Measurements from ENCODE around the gene MGLL.
"Not testable (repeated sequence)": the region's sequence is repeated elsewhere in the genome, so short reads cannot be mapped to it uniquely, and the experiment has no call there.

The MGLL gene

DNA sequence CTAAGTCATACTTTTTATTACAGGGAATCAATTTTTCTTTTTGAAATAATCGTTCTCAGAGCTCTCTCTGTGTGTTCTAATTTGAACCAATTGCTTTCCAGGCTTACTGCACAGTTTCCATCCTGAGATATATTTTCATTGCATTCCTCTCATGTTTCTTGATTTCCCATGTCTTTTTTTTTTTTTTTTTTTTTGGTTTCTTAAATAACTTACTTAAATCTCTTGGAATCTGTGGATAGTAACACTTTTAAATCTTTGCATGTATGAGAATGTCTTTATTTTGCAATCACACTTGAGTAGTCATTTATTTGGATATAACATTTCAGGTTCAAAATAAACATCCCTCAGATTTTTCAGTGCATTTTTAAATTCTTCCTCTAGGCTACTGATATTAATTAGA lies 164.1 kb downstream of the MGLL start:
- DNase-seq (ENCODE audit: low read depth in 2 of 2), result no peak

DNA sequence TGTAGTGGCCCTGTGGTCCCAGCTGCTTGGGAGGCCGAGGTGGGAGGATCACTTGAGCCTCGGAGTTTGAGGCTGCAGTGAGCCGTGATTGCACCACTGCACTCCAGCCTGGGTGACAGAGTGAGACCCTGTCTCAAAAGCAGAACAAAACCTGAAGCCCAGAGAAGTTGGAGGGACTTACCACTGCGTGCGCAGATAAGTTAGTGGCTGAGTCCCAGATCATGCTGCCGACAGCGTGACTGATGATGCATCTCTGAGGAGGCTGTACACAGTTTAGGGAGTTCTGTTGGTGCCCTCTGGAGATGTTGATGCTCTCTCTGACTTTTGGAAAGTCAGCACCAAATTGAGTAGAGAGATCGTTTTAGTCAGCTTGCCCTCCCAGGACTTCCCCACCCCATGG lies 165.4 kb downstream of the MGLL start:
- DNase-seq (ENCODE audit: low read depth in 2 of 2), result no peak

- DNase-seq (ENCODE audit: low read depth in 2 of 2), result no peak
Observed at GRCh38 chr3:127655641-127656040, 166.7 kb downstream of the MGLL start.

GRCh38 chr3:127654993-127655392 lies 167.3 kb downstream of the MGLL start:
- DNase-seq (ENCODE audit: low read depth in 2 of 2), result not testable (repeated sequence)

DNA sequence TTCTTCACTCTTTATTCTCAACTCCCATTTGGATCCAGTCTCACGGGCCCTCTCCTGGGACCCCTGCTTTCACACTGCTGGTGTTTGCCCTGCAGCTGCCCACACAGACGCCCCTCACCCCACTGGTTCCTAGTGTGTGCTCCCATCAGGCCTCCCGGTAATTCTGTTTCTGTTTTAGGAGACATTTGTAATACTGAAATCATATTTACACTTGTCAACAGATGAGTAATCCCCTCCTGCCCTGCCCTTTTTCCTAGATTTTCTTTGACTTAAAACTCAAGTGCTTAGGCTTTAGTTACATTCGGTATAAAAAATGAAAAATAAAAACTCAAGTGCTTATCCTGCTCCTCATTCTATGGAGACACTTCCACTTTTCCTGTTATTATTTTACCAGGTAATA lies 167.9 kb downstream of the MGLL start:
- no peak for DNase-seq (ENCODE audit: low read depth in 2 of 2)

- DNase-seq (ENCODE audit: low read depth in 2 of 2), result no peak
Observed at GRCh38 chr3:127652246-127652995, 169.9 kb downstream of the MGLL start.

DNA sequence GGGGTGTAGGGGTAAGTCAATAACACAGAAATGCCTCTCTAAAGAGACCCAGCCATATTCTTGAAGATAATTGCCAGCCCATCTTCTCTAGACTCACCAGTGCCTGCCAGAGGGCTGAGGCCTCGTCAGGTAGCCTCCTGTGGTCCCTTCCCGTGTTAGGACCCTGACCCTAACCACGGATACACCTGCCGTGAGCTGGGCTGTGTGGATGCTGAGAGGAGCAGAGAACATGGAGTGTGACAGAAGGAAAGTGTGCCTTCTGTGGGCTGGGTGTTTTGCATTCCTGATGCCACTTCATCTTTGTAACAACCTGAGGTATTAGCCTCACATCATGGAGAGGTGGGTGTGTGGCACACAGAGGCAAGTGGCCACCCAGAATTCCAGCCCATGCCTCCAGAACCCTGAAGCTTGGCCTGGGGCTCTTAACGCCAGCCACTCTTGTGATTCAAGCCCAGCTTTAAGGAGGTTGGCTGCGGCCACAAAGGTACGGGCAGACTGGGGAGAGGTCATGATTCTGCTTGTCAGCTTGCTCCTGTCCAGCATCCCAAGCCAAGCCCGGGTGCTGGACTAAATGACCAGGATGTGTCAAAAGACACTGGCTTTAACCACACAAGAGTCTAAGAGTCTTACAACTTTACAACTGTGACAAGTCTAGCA lies 170.7 kb downstream of the MGLL start:
- DNase-seq (ENCODE audit: low read depth in 2 of 2), result no peak

GRCh38 chr3:127650236-127650635 lies 172.1 kb downstream of the MGLL start:
- no peak for DNase-seq (ENCODE audit: low read depth in 2 of 2)

DNA sequence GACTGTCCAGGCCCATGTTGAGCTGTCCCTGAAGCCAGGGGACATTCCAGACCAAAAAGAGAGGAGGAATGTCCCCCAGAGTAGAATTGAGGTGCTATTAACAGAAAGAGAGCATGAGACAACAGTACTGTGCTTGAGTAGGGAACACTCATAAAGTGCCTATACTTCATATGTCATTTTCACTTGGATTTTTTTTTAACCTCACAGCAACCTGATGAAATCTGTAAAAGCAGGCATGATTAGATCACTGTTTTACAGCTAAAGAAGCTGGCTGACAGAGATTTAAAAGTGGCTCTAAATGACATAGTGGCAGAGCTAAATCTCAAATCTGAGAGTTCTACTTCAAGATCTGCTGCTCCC lies 174.5 kb downstream of the MGLL start:
- DNase-seq (ENCODE audit: low read depth in 2 of 2), result no peak

DNA sequence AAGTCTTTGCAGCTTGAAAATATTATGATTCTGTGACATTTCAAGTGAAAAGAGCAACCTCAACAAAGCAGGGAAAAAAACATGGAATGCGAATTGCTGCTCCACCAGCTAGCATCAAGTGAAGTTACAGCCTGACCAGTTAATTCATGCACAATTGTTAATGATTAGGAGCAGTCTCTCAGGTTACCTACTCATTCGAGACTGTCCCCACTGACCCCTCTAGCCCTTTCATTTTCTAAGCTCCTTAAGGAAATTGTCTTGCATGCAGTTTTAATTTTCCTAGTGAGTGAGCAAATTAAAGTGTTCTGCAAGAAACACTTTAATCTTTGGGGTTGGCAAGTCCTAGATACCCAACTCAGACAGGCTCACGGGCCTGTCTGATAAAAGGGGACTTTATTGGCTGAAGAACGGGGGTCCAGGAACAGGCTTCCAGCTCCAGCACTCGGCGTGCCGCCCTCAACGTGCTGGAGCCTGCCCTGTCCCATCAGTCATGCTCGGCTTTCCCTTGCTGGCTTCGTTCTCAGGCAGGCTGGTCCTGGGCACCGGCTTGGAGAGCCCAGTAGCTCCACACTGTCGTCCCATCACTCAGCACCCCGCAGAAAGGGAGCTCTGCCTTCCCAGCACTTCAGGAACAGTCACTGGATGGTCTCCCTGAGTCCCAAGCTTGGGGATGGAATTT lies 175.0 kb downstream of the MGLL start:
- no peak for DNase-seq (ENCODE audit: low read depth in 2 of 2)

GRCh38 chr3:127646501-127647046 lies 175.7 kb downstream of the MGLL start:
- DNase-seq (ENCODE audit: low read depth in 2 of 2), result no peak

- DNase-seq (ENCODE audit: low read depth in 2 of 2), result no peak
Observed at GRCh38 chr3:127645371-127646015, 176.8 kb downstream of the MGLL start.

DNA sequence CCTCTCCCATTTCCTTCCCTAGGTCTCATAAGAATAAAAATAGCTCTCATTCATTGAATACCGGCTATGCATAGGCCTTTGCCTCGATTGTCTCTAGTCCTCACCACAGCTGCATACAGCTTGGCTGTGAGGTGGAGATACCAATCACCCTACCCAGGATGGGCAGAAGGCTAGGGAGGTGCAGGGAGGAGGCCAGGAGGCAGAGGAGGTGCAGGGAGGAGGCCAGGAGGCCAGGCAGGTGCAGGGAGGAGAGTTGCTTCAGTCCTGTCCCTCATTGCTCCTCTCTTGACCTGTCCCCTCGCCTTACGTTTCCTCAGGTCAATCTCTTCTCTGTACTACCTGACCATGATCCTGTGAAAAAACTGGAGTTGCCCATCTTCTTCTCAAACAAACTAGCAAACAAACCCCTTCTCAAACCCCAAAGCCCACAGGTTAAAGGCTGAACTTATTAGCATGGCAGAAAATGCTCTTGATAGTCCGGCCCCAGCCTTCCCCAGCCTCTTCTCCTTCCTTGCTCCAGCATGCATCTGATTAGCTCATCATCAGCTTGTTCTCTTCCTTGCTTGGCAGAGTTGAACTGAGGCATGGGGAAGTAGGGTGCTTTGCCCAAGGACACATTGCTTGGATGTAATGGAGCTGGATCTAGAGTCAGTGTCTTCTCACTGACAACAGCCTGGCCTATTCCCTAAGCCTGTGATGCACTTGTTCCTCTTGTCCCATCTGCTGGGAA lies 177.5 kb downstream of the MGLL start:
- no peak for DNase-seq (ENCODE audit: low read depth in 2 of 2)

DNA sequence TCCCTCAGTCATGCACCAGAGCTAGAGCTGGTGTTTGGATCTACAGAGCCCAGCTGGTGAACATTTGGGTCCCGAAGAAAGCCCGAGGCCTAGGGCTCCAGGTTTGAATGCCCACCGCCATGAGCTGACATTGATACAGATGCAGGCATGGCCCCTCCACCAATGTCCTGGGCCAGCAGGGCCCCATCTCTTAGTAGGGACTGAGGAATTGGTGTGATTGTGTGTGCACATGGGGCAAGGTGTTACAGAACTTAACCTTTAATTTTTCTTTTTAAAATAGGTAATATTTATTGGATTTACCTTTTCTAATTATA lies 182.3 kb downstream of the MGLL start:
- DNase-seq (ENCODE audit: low read depth in 2 of 2), result no peak

DNA sequence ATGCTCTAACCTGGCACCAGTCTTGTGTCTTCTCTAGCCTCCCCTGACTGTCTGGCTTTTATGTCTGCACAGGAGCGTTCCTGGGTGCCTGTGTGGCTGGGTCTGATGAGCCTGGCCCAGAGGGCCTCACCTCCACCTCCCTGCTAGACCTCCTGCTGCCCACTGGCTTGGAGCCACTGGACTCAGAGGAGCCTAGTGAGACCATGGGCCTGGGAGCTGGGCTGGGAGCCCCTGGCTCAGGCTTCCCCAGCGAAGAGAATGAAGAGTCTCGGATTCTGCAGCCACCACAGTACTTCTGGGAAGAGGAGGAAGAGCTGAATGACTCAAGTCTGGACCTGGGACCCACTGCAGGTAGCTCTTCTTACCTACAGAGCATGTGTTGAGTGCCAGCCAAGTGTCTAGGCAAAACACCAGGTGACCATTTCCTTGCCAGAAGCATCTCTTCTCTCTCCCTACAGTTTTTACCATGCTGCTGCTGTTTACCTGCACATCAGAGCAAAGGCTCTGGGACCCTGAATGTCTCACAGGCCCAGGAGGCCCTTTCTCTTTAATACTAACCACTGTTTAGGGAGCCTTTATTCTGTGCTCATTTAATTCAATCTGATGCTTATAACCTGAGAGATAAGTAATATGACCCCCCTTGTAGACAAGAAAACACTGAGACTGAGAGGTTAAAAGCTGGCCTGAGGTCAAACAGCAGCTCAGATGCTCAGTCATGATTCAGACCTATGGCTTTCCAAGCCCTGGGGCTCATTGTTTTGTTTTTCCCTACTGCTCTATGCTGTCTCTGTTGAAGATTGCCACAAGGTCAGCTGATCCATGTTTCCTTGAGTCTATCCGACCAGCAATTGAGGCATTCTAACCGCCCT lies 182.9 kb downstream of the MGLL start:
- no peak for DNase-seq (ENCODE audit: low read depth in 2 of 2)

Measured in stimulated activated CD4-positive, alpha-beta T cell treated with anti-CD3 and anti-CD28 coated beads, Interleukin-15, amount 100 ng/mL, for 48 hours (primary cell).